Lower leg skin (tissue), 3 donors: ENCODE measurements around the gene CNIH3.

Experiments
- POLR2A ChIP-seq, 2 donors: fragments of 450-650 bp; IDR thresholded peaks; one replicate each; pipeline ENCODE4 v1.6.1; 2016 to 2017; ENCODE audit warnings: antibody characterized with exemption in 2 of 2, mild to moderate bottlenecking in 1 of 2, moderate library complexity in 1 of 2
- TF ChIP-seq, protein P1 (sequence below), 3 donors: fragments of 450-650 bp; IDR thresholded peaks; one replicate each; pipeline ENCODE4 v1.5.1; 2016; ENCODE audit warnings: antibody characterized with exemption in 3 of 3, mild to moderate bottlenecking in 3 of 3, moderate library complexity in 2 of 3

DNA sequence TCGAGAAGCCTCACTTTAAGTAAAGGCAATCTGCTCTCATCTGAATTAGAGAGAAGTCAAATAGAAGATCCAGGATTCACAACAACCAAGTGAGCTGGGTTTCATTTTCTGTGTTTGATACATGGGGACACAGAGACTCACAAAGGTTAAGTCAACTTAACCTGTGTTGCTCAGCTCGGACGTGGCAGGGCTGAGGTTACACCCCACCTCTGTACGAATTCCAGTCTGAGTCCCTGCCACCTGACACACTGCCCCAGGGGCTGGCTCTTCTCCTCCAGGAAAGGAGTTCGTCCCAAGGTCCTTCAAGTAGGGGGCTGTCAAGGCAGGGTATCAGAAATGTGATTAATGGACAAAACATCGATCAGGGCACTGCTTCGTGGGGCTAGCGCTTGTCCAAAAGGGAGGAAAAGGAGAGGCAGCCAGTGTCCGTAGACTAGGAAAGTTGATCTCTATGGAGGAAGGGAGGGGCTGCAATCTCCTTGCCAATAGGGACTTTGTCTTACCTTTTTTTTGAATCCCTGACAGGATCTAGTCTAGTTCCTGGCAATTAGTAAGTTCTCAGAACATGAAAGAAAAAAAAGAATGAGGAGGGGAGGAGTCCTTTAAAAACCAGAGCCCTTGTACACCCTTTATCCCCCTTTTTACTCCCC, 116.4 kb downstream of the CNIH3 start:
- TF ChIP-seq, protein P1, sequence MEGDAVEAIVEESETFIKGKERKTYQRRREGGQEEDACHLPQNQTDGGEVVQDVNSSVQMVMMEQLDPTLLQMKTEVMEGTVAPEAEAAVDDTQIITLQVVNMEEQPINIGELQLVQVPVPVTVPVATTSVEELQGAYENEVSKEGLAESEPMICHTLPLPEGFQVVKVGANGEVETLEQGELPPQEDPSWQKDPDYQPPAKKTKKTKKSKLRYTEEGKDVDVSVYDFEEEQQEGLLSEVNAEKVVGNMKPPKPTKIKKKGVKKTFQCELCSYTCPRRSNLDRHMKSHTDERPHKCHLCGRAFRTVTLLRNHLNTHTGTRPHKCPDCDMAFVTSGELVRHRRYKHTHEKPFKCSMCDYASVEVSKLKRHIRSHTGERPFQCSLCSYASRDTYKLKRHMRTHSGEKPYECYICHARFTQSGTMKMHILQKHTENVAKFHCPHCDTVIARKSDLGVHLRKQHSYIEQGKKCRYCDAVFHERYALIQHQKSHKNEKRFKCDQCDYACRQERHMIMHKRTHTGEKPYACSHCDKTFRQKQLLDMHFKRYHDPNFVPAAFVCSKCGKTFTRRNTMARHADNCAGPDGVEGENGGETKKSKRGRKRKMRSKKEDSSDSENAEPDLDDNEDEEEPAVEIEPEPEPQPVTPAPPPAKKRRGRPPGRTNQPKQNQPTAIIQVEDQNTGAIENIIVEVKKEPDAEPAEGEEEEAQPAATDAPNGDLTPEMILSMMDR (IDR thresholded peaks at IDR 0.05), result no peak
- no peak for TF ChIP-seq POLR2A (IDR thresholded peaks at IDR 0.05)
